HG02938 (cell line): ENCODE results near the gene DENND10.
"Not testable (repeated sequence)": the region's sequence is repeated elsewhere in the genome, so short reads cannot be mapped to it uniquely, and the experiment has no call there.

Experiments used
- ATAC-seq: cut with Tn5 transposase; IDR thresholded peaks from one replicate; pipeline ENCODE4 v1.9.1; 2021; ENCODE audit warnings: mild to moderate bottlenecking, moderate library complexity; ENCODE audit not compliant: unreplicated experiment

DENND10 gene

GRCh38 chr10:119165171-119166117 is 61.5 kb downstream of the DENND10 start, which contains the start of gene SFXN4:
TSS of gene SFXN4 (minus strand) at chr10:119165714. CDS start at chr10:119165647, 67 bp downstream.
- peak; percentile 84 for ATAC-seq

- no peak for ATAC-seq
These were observed 62.2 kb downstream of the DENND10 start for GRCh38 chr10:119166118-119166500.

- ATAC-seq: no peak
These were observed 62.7 kb downstream of the DENND10 start for GRCh38 chr10:119166564-119166963.

- ATAC-seq: no peak
These were observed 63.1 kb downstream of the DENND10 start for GRCh38 chr10:119167041-119167440.

- ATAC-seq: no peak
These were observed 70.2 kb downstream of the DENND10 start for GRCh38 chr10:119174109-119174508.

- ATAC-seq: no peak
These were observed 72.3 kb downstream of the DENND10 start for GRCh38 chr10:119176166-119176565.

GRCh38 chr10:119177708-119178371 is 73.9 kb downstream of the DENND10 start:
- ATAC-seq: peak; percentile 31

- ATAC-seq: peak; percentile 90
These were observed 74.6 kb downstream of the DENND10 start, which contains the start of gene PRDX3 for GRCh38 chr10:119178372-119179119. TSS of gene PRDX3 (minus strand) at chr10:119178812. CDS start at chr10:119178790, 22 bp downstream.

GRCh38 chr10:119180850-119181400 is 77.0 kb downstream of the DENND10 start:
- not testable (repeated sequence) for ATAC-seq

GRCh38 chr10:119183664-119184412 is 79.9 kb downstream of the DENND10 start:
- ATAC-seq: no peak
